GM13977 (cell line): ENCODE data around the gene PTTG1IP.

Experiments used
- DNase-seq: peaks from one replicate; pipeline ENCODE4 v3.0.0; 2012; ENCODE audit warnings: low spot score
- in situ Hi-C: fragments of 300-500 bp; cut with MboI; formaldehyde crosslinking; loops from one replicate; pipeline ENCODE4 v1.12.0; 2022; ENCODE audit warnings: low sequenced_read_pairs, low pct_unique_long_range_greater_than_20kb, mixed read lengths, inconsistent platforms; ENCODE audit not compliant: unreplicated experiment
- TF ChIP-seq, protein P1 (sequence below): IDR thresholded peaks from 2 replicates; pipeline ENCODE4 v1.5.1; 2012; ENCODE audit warnings: mild to moderate bottlenecking, control low read depth; ENCODE audit not compliant: insufficient read depth; ENCODE audit errors: extremely low read depth, missing control alignments

The PTTG1IP gene

GRCh38 chr21:44898851-44899767 is 25.6 kb upstream of the PTTG1IP start:
- TF ChIP-seq, protein P1, sequence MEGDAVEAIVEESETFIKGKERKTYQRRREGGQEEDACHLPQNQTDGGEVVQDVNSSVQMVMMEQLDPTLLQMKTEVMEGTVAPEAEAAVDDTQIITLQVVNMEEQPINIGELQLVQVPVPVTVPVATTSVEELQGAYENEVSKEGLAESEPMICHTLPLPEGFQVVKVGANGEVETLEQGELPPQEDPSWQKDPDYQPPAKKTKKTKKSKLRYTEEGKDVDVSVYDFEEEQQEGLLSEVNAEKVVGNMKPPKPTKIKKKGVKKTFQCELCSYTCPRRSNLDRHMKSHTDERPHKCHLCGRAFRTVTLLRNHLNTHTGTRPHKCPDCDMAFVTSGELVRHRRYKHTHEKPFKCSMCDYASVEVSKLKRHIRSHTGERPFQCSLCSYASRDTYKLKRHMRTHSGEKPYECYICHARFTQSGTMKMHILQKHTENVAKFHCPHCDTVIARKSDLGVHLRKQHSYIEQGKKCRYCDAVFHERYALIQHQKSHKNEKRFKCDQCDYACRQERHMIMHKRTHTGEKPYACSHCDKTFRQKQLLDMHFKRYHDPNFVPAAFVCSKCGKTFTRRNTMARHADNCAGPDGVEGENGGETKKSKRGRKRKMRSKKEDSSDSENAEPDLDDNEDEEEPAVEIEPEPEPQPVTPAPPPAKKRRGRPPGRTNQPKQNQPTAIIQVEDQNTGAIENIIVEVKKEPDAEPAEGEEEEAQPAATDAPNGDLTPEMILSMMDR, result no peak
- no peak for DNase-seq
- in situ Hi-C loops, result no loop called here

DNA sequence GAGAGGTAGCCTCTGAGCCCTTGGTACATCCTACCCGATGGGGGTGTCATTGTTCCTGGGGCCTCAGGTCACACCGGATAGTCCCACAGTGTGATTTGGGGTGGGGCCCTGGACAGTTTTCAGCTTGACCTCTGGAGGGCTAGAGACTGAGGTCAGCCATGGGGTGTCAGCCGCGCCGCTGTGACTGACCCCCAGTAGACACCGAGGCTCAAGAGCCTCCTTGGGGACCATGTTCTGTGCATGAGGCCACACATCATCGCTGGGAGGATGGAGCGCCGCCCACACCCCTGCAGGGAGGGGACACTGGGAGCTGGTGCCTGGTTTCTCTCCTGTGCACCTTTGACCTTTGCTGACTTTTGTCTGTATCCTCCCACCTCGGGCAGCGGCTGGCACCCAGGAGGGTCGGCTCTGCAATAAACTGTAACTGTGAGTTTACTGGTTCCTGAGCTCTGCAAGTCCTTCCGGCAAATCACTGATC is 24.6 kb upstream of the PTTG1IP start:
- in situ Hi-C loops, result no loop called here
- TF ChIP-seq, protein P1, result no peak

GRCh38 chr21:44897326-44898010 is 24.0 kb upstream of the PTTG1IP start:
- TF ChIP-seq, protein P1, result no peak
- in situ Hi-C loops, result no loop called here
- DNase-seq, result no peak

More for the DNA sequence above, 24.6 kb upstream of the PTTG1IP start:
- DNase-seq, result no peak

DNA sequence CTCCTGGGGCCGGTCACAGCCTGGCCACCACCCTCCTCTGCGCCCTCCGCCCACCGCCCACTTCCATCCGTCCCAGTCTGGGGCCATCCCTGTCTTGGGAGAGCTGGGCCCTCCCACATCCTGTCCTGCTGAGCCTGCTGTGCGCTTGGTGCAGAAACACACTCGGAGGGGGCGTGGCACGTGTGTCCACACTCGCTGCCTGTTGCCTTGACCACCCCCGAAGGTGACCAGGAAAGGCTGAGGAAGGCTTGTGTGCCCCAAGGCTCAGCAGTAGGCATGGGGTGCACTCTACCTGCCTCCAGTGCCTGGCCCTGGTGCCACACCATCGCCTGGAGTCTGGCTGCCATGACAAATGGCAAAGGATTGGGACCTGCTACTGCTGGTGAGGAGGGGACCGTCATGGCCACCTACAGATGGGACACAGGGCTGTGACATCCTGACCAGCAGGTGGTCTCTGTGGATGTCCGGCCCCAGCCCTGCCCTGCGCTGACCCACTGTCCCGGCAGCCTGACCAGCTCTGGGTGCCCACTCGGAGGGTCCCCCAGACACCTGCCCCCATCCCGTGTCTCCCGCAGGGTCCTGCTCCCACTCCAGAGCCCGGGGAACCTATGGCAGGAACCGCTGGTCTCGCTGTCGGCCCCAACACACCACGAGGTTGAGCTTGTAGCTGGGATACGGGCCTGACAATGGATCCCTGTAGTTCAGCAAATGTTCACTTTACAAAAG is 23.2 kb upstream of the PTTG1IP start:
- DNase-seq, result no peak
- TF ChIP-seq, protein P1, result no peak
- in situ Hi-C loops, result no loop called here

DNA sequence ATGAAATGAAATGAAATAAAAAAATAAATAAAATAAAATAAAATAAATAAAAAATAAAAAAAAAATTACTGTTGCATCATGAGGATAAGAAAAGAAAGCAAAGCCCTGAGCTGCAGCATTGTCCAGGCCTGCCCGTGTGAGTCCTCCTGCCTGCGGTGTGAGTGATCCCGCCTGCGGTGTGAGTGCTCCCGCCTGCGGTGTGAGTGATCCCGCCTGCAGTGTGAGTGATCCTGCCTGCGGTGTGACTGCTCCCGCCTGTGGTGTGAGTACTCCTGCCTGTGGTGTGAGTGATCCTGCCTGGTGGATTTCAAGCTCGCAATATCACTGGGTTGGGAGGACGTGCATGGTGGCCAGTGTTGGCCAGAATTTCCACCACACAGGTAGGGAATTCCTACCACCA is 22.4 kb upstream of the PTTG1IP start:
- no peak for DNase-seq
- TF ChIP-seq, protein P1, result no peak
- in situ Hi-C loops, result no loop called here

DNA sequence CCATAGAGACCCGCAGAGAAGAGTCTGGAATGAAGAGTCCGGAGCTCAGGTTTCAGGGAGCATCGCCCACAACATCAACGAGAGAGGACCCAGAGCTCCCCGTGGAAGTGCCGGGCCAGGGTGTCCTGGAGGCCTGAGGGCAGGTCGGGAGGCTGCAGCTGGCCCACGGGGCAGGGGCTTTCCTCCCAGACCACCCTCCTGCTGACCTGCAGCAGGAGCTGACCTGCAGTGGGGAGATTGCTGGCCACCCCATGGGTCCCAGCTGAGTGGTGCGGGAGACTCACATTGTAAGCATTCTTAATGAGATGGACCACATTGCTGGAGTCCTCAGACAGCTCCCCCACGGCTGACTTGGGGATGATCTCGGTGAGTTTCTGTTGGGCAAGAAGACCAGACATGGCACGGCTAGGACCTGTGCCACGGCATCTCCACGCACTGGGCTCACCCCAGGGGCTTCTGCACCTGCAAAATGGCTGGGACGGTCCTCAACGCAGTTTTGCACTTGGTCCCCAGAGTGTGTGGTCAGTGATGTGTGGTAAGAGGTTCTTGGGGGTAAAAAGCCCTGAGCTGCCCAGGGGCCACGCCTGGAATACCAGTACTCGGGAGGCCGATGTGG is 21.3 kb upstream of the PTTG1IP start:
- TF ChIP-seq, protein P1, result no peak
- no peak for DNase-seq
- in situ Hi-C loops, result no loop called here
